Right hindlimb (tissue), 1 donor: Measurements from ENCODE around the gene INSRR.

Source experiments
- DNase-seq: peaks from one replicate; pipeline ENCODE4 v3.0.0-alpha.2; 2018

The INSRR gene

GRCh38 chr1:156847591-156848460 is 11.1 kb downstream of the INSRR start:
- DNase-seq = no peak

- no peak for DNase-seq
Observed at GRCh38 chr1:156846643-156847042, 12.3 kb downstream of the INSRR start.

GRCh38 chr1:156845953-156846545 is 12.9 kb downstream of the INSRR start:
- no peak for DNase-seq

- DNase-seq = no peak
Observed at GRCh38 chr1:156845055-156845952, 13.6 kb downstream of the INSRR start.

- DNase-seq = no peak
Observed at GRCh38 chr1:156844638-156845037, 14.3 kb downstream of the INSRR start.

- no peak for DNase-seq
Observed at GRCh38 chr1:156844102-156844501, 14.8 kb downstream of the INSRR start.

GRCh38 chr1:156842618-156843300 is 16.2 kb downstream of the INSRR start:
- no peak for DNase-seq

GRCh38 chr1:156841295-156841855 is 17.5 kb downstream of the INSRR start:
- DNase-seq = peak; percentile 23

- peak; percentile 11 for DNase-seq
Observed at GRCh38 chr1:156840898-156841279, 18.0 kb downstream of the INSRR start.

GRCh38 chr1:156840186-156840897 is 18.6 kb downstream of the INSRR start:
- DNase-seq = peak; percentile 14

- DNase-seq = peak; percentile 12
Observed at GRCh38 chr1:156839426-156840109, 19.3 kb downstream of the INSRR start.

- DNase-seq = peak; percentile 35
Observed at GRCh38 chr1:156838972-156839371, 19.9 kb downstream of the INSRR start.

GRCh38 chr1:156836892-156837291 is 22.0 kb downstream of the INSRR start:
- no peak for DNase-seq

GRCh38 chr1:156836041-156836654 is 22.8 kb downstream of the INSRR start:
- DNase-seq = no peak

GRCh38 chr1:156834322-156834721 is 24.6 kb downstream of the INSRR start:
- DNase-seq = no peak

GRCh38 chr1:156833603-156834002 is 25.3 kb downstream of the INSRR start:
- DNase-seq = no peak

GRCh38 chr1:156832434-156832833 is 26.5 kb downstream of the INSRR start:
- no peak for DNase-seq

GRCh38 chr1:156828400-156829124 is 30.4 kb downstream of the INSRR start:
- DNase-seq = no peak

- no peak for DNase-seq
Observed at GRCh38 chr1:156826630-156827029, 32.3 kb downstream of the INSRR start.
